Left lung (tissue), 10 donors: ENCODE measurements around the gene KCNJ4. TPM values are rescaled to one million over a fixed set of nuclear protein-coding genes. Genes with fewer than 3 reads are reported as not detected.

Experiments used
- ATAC-seq: fragments of 200-7000 bp; cut with Tn5 transposase; one replicate; pipeline ENCODE4 v1.9.1; 2020; ENCODE audit warnings: moderate library complexity
- DNase-seq, 4 donors: peaks; one replicate each; pipeline ENCODE4 v3.0.0-alpha.2; 2013 to 2020
- H3K27ac ChIP-seq, 2 donors: fragments of 200-600 bp; sonication (generic) in 1 of 2; one replicate each; pipeline versions ENCODE4 v1.5.0 to v1.8.0; 2020 to 2021
- H3K27me3 ChIP-seq, 2 donors: fragments of 200-600 bp; sonication (generic) in 1 of 2; one replicate each; pipeline versions ENCODE4 v1.5.0 to v1.8.0; 2020 to 2021
- H3K36me3 ChIP-seq, 2 donors: fragments of 200-600 bp; sonication (generic) in 1 of 2; one replicate each; pipeline versions ENCODE4 v1.5.0 to v1.8.0; 2020 to 2021
- H3K4me1 ChIP-seq, 2 donors: fragments of 200-600 bp; one replicate each; pipeline ENCODE4 v1.8.0; 2021
- H3K4me3 ChIP-seq, 2 donors: fragments of 200-600 bp; sonication (generic) in 1 of 2; one replicate each; pipeline versions ENCODE4 v1.5.0 to v1.8.0; 2020 to 2021; ENCODE audit warnings: mild to moderate bottlenecking in 1 of 2
- H3K9me3 ChIP-seq, 2 donors: fragments of 200-600 bp; sonication (generic) in 1 of 2; one replicate each; pipeline versions ENCODE4 v1.5.0 to v1.8.0; 2020 to 2021
- CTCF ChIP-seq, 2 donors: fragments of 200-600 bp; sonication (generic) in 1 of 2; IDR thresholded peaks; one replicate each; pipeline versions ENCODE4 v1.5.0 to v1.8.0; 2021; ENCODE audit warnings: antibody characterized with exemption in 2 of 2
- intact Hi-C, 2 donors: fragments of 100-400 bp; cut with DNase I; formaldehyde crosslinking; loops; one replicate each; pipeline versions ENCODE4 v1.11.2 to v1.14.2; 2022
- polyA plus RNA-seq, 6 donors: library from polyadenylated mRNA; unstranded; fragments of 120-200 nt; gene quantifications; one replicate each; pipeline ENCODE4 v1.2.1, GENCODE V29; 2013; ENCODE audit not compliant: insufficient read length in 6 of 6
- total RNA-seq, 2 donors: library from RNA; stranded (reverse); fragmentation: NEBNext Ultra II Directional; extraction: Animal tissue kit (Norgen Biotek cat#: 25700); gene quantifications; one replicate each; pipeline ENCODE4 v1.2.1, GENCODE V29; 2021
- donor health status: DM: no; HTN: yes; CAD: no.
- donor health status: DM: no; HTN: no; CAD: no.

KCNJ4 gene
- total and polyA plus RNA-seq, 8 donors = 0.07 TPM; not detected in 6

- H3K36me3 ChIP-seq = no peaks in the 10 kb centered on the region
- ATAC-seq (no peak), DNase-seq (no peak)
- H3K27me3 ChIP-seq = peaks cover 0 to 24% of the 10 kb centered on the region in 2 donors
- no peaks in the 10 kb centered on the region for H3K4me1 ChIP-seq
- no peak overlapping the region for H3K27ac ChIP-seq
- H3K9me3 ChIP-seq = no peaks in the 10 kb centered on the region
- intact Hi-C loops = no loop called here
- no peak for TF ChIP-seq CTCF (IDR thresholded peaks at IDR 0.05)
- no peak overlapping the region for H3K4me3 ChIP-seq
Measured at GRCh38 chr22:38437416-38437815, 17.6 kb downstream of the KCNJ4 start.

GRCh38 chr22:38436629-38437395, 18.2 kb downstream of the KCNJ4 start:
- H3K36me3 ChIP-seq = no peaks in the 10 kb centered on the region
- H3K4me1 ChIP-seq = no peaks in the 10 kb centered on the region
- no peak overlapping the region for H3K4me3 ChIP-seq
- DNase-seq = no peak
- ATAC-seq = no peak
- H3K27me3 ChIP-seq = peaks cover 0 to 24% of the 10 kb centered on the region in 2 donors
- intact Hi-C loops = no loop called here
- no peaks in the 10 kb centered on the region for H3K9me3 ChIP-seq
- TF ChIP-seq CTCF (IDR thresholded peaks at IDR 0.05) = no peak
- H3K27ac ChIP-seq = no peak overlapping the region

GRCh38 chr22:38435965-38436364, 19.0 kb downstream of the KCNJ4 start:
- H3K9me3 ChIP-seq = no peaks in the 10 kb centered on the region
- intact Hi-C loops = no loop called here
- H3K4me1 ChIP-seq = no peaks in the 10 kb centered on the region
- TF ChIP-seq CTCF (IDR thresholded peaks at IDR 0.05) = no peak
- DNase-seq = no peak
- H3K27ac ChIP-seq = no peak overlapping the region
- no peaks in the 10 kb centered on the region for H3K36me3 ChIP-seq
- peaks cover 0 to 20% of the 10 kb centered on the region in 2 donors for H3K27me3 ChIP-seq
- H3K4me3 ChIP-seq = no peak overlapping the region
- no peak for ATAC-seq

GRCh38 chr22:38435010-38435409, 20.0 kb downstream of the KCNJ4 start:
- intact Hi-C loops = no loop called here
- no peak overlapping the region for H3K27ac ChIP-seq
- peaks cover 0 to 10% of the 10 kb centered on the region in 2 donors for H3K27me3 ChIP-seq
- no peaks in the 10 kb centered on the region for H3K9me3 ChIP-seq
- no peak for TF ChIP-seq CTCF (IDR thresholded peaks at IDR 0.05)
- H3K4me3 ChIP-seq = no peak overlapping the region
- ATAC-seq (no peak), DNase-seq (no peak)
- H3K4me1 ChIP-seq = no peaks in the 10 kb centered on the region
- no peaks in the 10 kb centered on the region for H3K36me3 ChIP-seq

GRCh38 chr22:38433871-38434270, 21.1 kb downstream of the KCNJ4 start:
- Histone ChIP-seq H3K27me3 (peaks cover 0 to under 1% of the 10 kb centered on the region in 2 donors), H3K4me1 (no peaks in the 10 kb centered on the region), H3K9me3 (no peaks in the 10 kb centered on the region), H3K36me3 (no peaks in the 10 kb centered on the region), H3K27ac (no peak overlapping the region), H3K4me3 (no peak overlapping the region)
- no peak for TF ChIP-seq CTCF (IDR thresholded peaks at IDR 0.05)
- DNase-seq = no peak
- no peak for ATAC-seq
- intact Hi-C loops = no loop called here
